Lung (tissue), 12 donors: ENCODE data around the gene CNGA4. TPM values are rescaled to one million over a fixed set of nuclear protein-coding genes. Genes with fewer than 3 reads are reported as not detected.

Experiments used
- ATAC-seq: fragments of 200-7000 bp; cut with Tn5 transposase; one replicate; pipeline ENCODE4 v1.9.1; 2020; ENCODE audit warnings: moderate number of reproducible peaks; ENCODE audit not compliant: insufficient read depth, low FRiP score
- DNase-seq, 3 donors: peaks; one replicate each; pipeline ENCODE4 v3.0.0-alpha.2; 2013 to 2017
- H3K27ac ChIP-seq, 2 donors: one replicate each; pipeline ENCODE4 v1.5.1; 2013; ENCODE audit warnings: mild to moderate bottlenecking in 2 of 2, moderate library complexity in 2 of 2, control low read depth in 1 of 2, inconsistent platforms in 1 of 2, low read depth in 1 of 2, low read length in 1 of 2
- H3K27me3 ChIP-seq, 3 donors: one replicate each; pipeline ENCODE4 v1.5.1; 2013; ENCODE audit warnings: low read length in 2 of 3; ENCODE audit not compliant: control insufficient read depth in 3 of 3, insufficient read depth in 3 of 3
- H3K36me3 ChIP-seq, 4 donors: one replicate each; pipeline ENCODE4 v1.5.1; 2013; ENCODE audit warnings: low read length in 4 of 4, mild to moderate bottlenecking in 1 of 4, moderate library complexity in 1 of 4; ENCODE audit not compliant: control insufficient read depth in 4 of 4, insufficient read depth in 4 of 4
- H3K4me1 ChIP-seq, 5 donors: one replicate each; pipeline ENCODE4 v1.5.1; 2013; ENCODE audit warnings: low read length in 5 of 5, mild to moderate bottlenecking in 2 of 5, moderate library complexity in 1 of 5; ENCODE audit not compliant: control insufficient read depth in 5 of 5, insufficient read depth in 5 of 5
- H3K4me3 ChIP-seq: one replicate; pipeline ENCODE4 v1.5.1; 2013; ENCODE audit warnings: mild to moderate bottlenecking, control low read depth, moderate library complexity
- H3K9ac ChIP-seq, 2 donors: one replicate each; pipeline ENCODE4 v1.5.1; 2013; ENCODE audit warnings: low read length in 2 of 2, control low read depth in 1 of 2; ENCODE audit not compliant: insufficient read depth in 1 of 2
- H3K9me3 ChIP-seq, 4 donors: one replicate each; pipeline ENCODE4 v1.5.1; 2013; ENCODE audit warnings: low read length in 3 of 4, mild to moderate bottlenecking in 1 of 4, moderate library complexity in 1 of 4; ENCODE audit not compliant: control insufficient read depth in 4 of 4, insufficient read depth in 3 of 4
- CTCF ChIP-seq: IDR thresholded peaks from 2 replicates; pipeline ENCODE4 v1.5.1; 2012; ENCODE audit warnings: mild to moderate bottlenecking; ENCODE audit errors: control extremely low read depth, extremely low read depth
- WGBS, 2 donors: extraction: QIAGEN DNeasy Blood & Tissue Kit; methylation state at CpG; one replicate each; pipeline ENCODE4 v1.1.7; 2013; 5-methylcytosine and 5-hydroxymethylcytosine counted together
- polyA plus RNA-seq, 2 donors: library from polyadenylated mRNA; stranded (reverse); fragments of 200-250 nt; gene quantifications; one replicate each; pipeline ENCODE4 v1.2.1, GENCODE V29; 2013
- total RNA-seq, 2 donors: library from RNA; depleted of rRNA in 1 of 2; stranded (reverse); fragments of >200 nt in 1 of 2; gene quantifications; one replicate each; pipeline ENCODE4 v1.2.1, GENCODE V29; 2014 to 2021
- donor health status: control.
- donor health status: control.
- donor health status: Bipolar disorder and iron deficiency.
- donor health status: healthy.
- donor health status: DM: yes; HTN: yes; CAD: no.

The CNGA4 gene
- total and polyA plus RNA-seq, 4 donors: 0.85 to 12.0 (median 4.6) TPM

GRCh38 chr11:6260207-6260726, 21.4 kb downstream of the CNGA4 start:
- 50 to 55% methylated on average over 5 of the region's 5 CpGs for WGBS, 2 donors
- Histone ChIP-seq H3K9me3 (peaks cover 0 to 5% (median 0%) of the 10 kb centered on the region in 4 donors), H3K4me3 (no peak overlapping the region), H3K36me3 (no peaks in the 10 kb centered on the region), H3K27ac (no peak overlapping the region), H3K9ac (no peak overlapping the region), H3K27me3 (peaks cover 0 to 62% (median 59%) of the 10 kb centered on the region in 3 donors), H3K4me1 (peaks cover 0 to 12% (median 0%) of the 10 kb centered on the region in 5 donors)
- no peak for TF ChIP-seq CTCF
- ATAC-seq: no peak
- DNase-seq: no peak

GRCh38 chr11:6263662-6264061, 24.8 kb downstream of the CNGA4 start:
- TF ChIP-seq CTCF: no peak
- no peak overlapping the region for H3K4me3 ChIP-seq
- no peaks in the 10 kb centered on the region for H3K36me3 ChIP-seq
- no peak for DNase-seq
- no peak overlapping the region for H3K9ac ChIP-seq
- peaks cover 0 to 1% (median 0%) of the 10 kb centered on the region in 4 donors for H3K9me3 ChIP-seq
- no peak for ATAC-seq
- no peak overlapping the region for H3K27ac ChIP-seq
- WGBS, 2 donors: 95 to 100% methylated on average over 1 of the region's 1 CpG
- peaks cover 0 to 11% (median 0%) of the 10 kb centered on the region in 5 donors for H3K4me1 ChIP-seq
- H3K27me3 ChIP-seq: peaks cover 0 to 39% (median 35%) of the 10 kb centered on the region in 3 donors

GRCh38 chr11:6268820-6269219, 29.9 kb downstream of the CNGA4 start:
- Histone ChIP-seq H3K36me3 (no peaks in the 10 kb centered on the region), H3K27me3 (no peaks in the 10 kb centered on the region), H3K9ac (no peak overlapping the region), H3K4me1 (peaks cover 0 to 6% (median 0%) of the 10 kb centered on the region in 5 donors), H3K27ac (no peak overlapping the region), H3K9me3 (peaks cover 0 to 1% (median 0%) of the 10 kb centered on the region in 4 donors), H3K4me3 (no peak overlapping the region)
- 80 to 93% methylated on average over 1 of the region's 1 CpG for WGBS, 2 donors
- no peak for TF ChIP-seq CTCF
- ATAC-seq: no peak
- no peak for DNase-seq

GRCh38 chr11:6269994-6270393, 31.1 kb downstream of the CNGA4 start:
- no peaks in the 10 kb centered on the region for H3K9me3 ChIP-seq
- 81 to 89% methylated on average over 24 of the region's 24 CpGs for WGBS, 2 donors

More at GRCh38 chr11:6269994-6270393, 31.1 kb downstream of the CNGA4 start:
- no peak overlapping the region for H3K4me3 ChIP-seq
- H3K27me3 ChIP-seq: no peaks in the 10 kb centered on the region
- ATAC-seq (no peak), DNase-seq (no peak)
- H3K4me1 ChIP-seq: peaks cover 0 to 6% (median 0%) of the 10 kb centered on the region in 5 donors
- no peak for TF ChIP-seq CTCF
- no peak overlapping the region for H3K27ac ChIP-seq
- H3K36me3 ChIP-seq: no peaks in the 10 kb centered on the region
- no peak overlapping the region for H3K9ac ChIP-seq
